Thoracic aorta (tissue), 2 donors: Measurements from ENCODE around the gene RAD23A. TPM values are rescaled to one million over a fixed set of nuclear protein-coding genes. Genes with fewer than 3 reads are reported as not detected.

Experiments
- ATAC-seq: fragments of 150-250 bp; one replicate; pipeline ENCODE4 v1.8.0; 2017; ENCODE audit warnings: low read depth; ENCODE audit not compliant: insufficient number of reproducible peaks, low FRiP score
- DNase-seq: peaks from one replicate; pipeline ENCODE4 v3.0.0-alpha.2; 2020; ENCODE audit warnings: low spot score
- H3K27ac ChIP-seq, 2 donors: fragments of 200-600 bp; sonication (generic); 1 replicate in 1 of 2; 2 replicates in 1 of 2; pipeline ENCODE4 v1.5.1; 2016; ENCODE audit warnings: mild to moderate bottlenecking in 2 of 2, moderate library complexity in 2 of 2
- H3K27me3 ChIP-seq: fragments of 200-600 bp; sonication (generic); replicated peaks from 2 replicates; pipeline ENCODE4 v1.6.0; 2016; ENCODE audit warnings: mild to moderate bottlenecking; ENCODE audit not compliant: insufficient read depth
- H3K36me3 ChIP-seq: fragments of 200-600 bp; sonication (generic); one replicate; pipeline ENCODE4 v1.5.1; 2016
- H3K4me1 ChIP-seq, 2 donors: fragments of 200-600 bp; sonication (generic); 1 replicate in 1 of 2; 2 replicates in 1 of 2; pipeline versions ENCODE4 v1.5.1 to v1.6.0; 2016; ENCODE audit warnings: low read depth in 2 of 2, mild to moderate bottlenecking in 1 of 2; ENCODE audit not compliant: control insufficient read depth in 1 of 2
- H3K4me3 ChIP-seq: fragments of 200-600 bp; sonication (generic); 2 replicates; pipeline ENCODE4 v1.5.1; 2016; ENCODE audit warnings: mild to moderate bottlenecking
- H3K9me3 ChIP-seq: fragments of 200-600 bp; sonication (generic); 2 replicates; pipeline ENCODE4 v1.5.1; 2016
- CTCF ChIP-seq: fragments of 200-600 bp; sonication (generic); IDR thresholded peaks from one replicate; pipeline ENCODE4 v1.5.1; 2019; ENCODE audit warnings: antibody characterized with exemption
- total RNA-seq, 2 donors: library from RNA; depleted of rRNA; stranded (reverse); fragments of >200 nt; gene quantifications; one replicate each; pipeline versions ENCODE4 v1.1.0 to v1.2.3, GENCODE V29; 2016

Gene RAD23A
- total RNA-seq, 2 donors from 2014 or later: 116 to 130 TPM

- ATAC-seq (no peak), DNase-seq (no peak)
- Histone ChIP-seq H3K36me3 (no peaks in the 10 kb centered on the region), H3K9me3 (no peaks in the 10 kb centered on the region), H3K27me3 (no peaks in the 10 kb centered on the region), H3K4me1 (peaks cover 0 to 5% of the 10 kb centered on the region in 2 donors), H3K27ac (no peak overlapping the region), H3K4me3 (peak overlapping the region; percentile 62)
- TF ChIP-seq CTCF: no peak
Observed at GRCh38 chr19:12983091-12983490, 37.4 kb downstream of the RAD23A start.

- ATAC-seq (peak; percentile 43), DNase-seq (no peak)
- no peaks in the 10 kb centered on the region for H3K36me3 ChIP-seq
- no peaks in the 10 kb centered on the region for H3K9me3 ChIP-seq
- TF ChIP-seq CTCF: peak; percentile 96
- peak overlapping the region; percentile 62 for H3K4me3 ChIP-seq
- peaks cover 0 to 5% of the 10 kb centered on the region in 2 donors for H3K4me1 ChIP-seq
- H3K27ac ChIP-seq: no peak overlapping the region
- no peaks in the 10 kb centered on the region for H3K27me3 ChIP-seq
Observed at GRCh38 chr19:12983542-12984142, 38.0 kb downstream of the RAD23A start.

- no peaks in the 10 kb centered on the region for H3K36me3 ChIP-seq
- no peak for TF ChIP-seq CTCF
- no peak overlapping the region for H3K4me3 ChIP-seq
- H3K27me3 ChIP-seq: no peaks in the 10 kb centered on the region
- no peak for DNase-seq
- peak; percentile 10 for ATAC-seq
- peaks cover 0 to 5% of the 10 kb centered on the region in 2 donors for H3K4me1 ChIP-seq
- no peak overlapping the region for H3K27ac ChIP-seq
- H3K9me3 ChIP-seq: no peaks in the 10 kb centered on the region
Observed at GRCh38 chr19:12984143-12984627, 38.5 kb downstream of the RAD23A start.

GRCh38 chr19:12984683-12985048 lies 39.0 kb downstream of the RAD23A start:
- no peak for TF ChIP-seq CTCF
- H3K27ac ChIP-seq: no peak overlapping the region
- H3K27me3 ChIP-seq: no peaks in the 10 kb centered on the region
- DNase-seq (no peak), ATAC-seq (no peak)
- no peak overlapping the region for H3K4me3 ChIP-seq
- no peaks in the 10 kb centered on the region for H3K9me3 ChIP-seq
- peaks cover 0 to 5% of the 10 kb centered on the region in 2 donors for H3K4me1 ChIP-seq
- no peaks in the 10 kb centered on the region for H3K36me3 ChIP-seq

- Histone ChIP-seq H3K36me3 (no peaks in the 10 kb centered on the region), H3K27me3 (no peaks in the 10 kb centered on the region), H3K9me3 (no peaks in the 10 kb centered on the region), H3K27ac (no peak overlapping the region), H3K4me3 (no peak overlapping the region), H3K4me1 (peaks cover 0 to 5% of the 10 kb centered on the region in 2 donors)
- ATAC-seq (no peak), DNase-seq (no peak)
- no peak for TF ChIP-seq CTCF
Observed at GRCh38 chr19:12985049-12985776, 39.6 kb downstream of the RAD23A start.
